Epithelial cell of esophagus (primary cell): ENCODE data around the gene MAP3K15.

Experiments
- DNase-seq: peaks from one replicate; pipeline ENCODE4 v3.0.0; 2010; ENCODE audit warnings: low read depth
- H3K4me3 ChIP-seq: 2 replicates; pipeline ENCODE4 v1.5.1; 2011; ENCODE audit warnings: mild to moderate bottlenecking, low read length, control low read depth
- CTCF ChIP-seq: IDR thresholded peaks from 2 replicates; pipeline ENCODE4 v1.5.1; 2011; ENCODE audit warnings: low read depth, mild to moderate bottlenecking, low read length, control low read depth, inconsistent platforms; ENCODE audit not compliant: insufficient read depth; ENCODE audit errors: missing control alignments

The MAP3K15 gene

GRCh38 chrX:19334945-19335626 lies 180.2 kb downstream of the MAP3K15 start:
- no peak overlapping the region for H3K4me3 ChIP-seq
- no peak for DNase-seq
- TF ChIP-seq CTCF, result no peak

GRCh38 chrX:19332983-19333382 lies 182.3 kb downstream of the MAP3K15 start:
- no peak overlapping the region for H3K4me3 ChIP-seq
- TF ChIP-seq CTCF, result no peak
- no peak for DNase-seq

- no peak for TF ChIP-seq CTCF
- no peak for DNase-seq
- H3K4me3 ChIP-seq, result no peak overlapping the region
Observed at GRCh38 chrX:19331831-19332230, 183.5 kb downstream of the MAP3K15 start.

- no peak for TF ChIP-seq CTCF
- no peak overlapping the region for H3K4me3 ChIP-seq
- no peak for DNase-seq
Observed at GRCh38 chrX:19326567-19326966, 188.7 kb downstream of the MAP3K15 start.
